ENCODE measurements around the gene MLKL. TPM values are rescaled to one million over a fixed set of nuclear protein-coding genes. Genes with fewer than 3 reads are reported as not detected.

The MLKL gene
- total RNA-seq, 1 donor from 2014 or later: 23.5 TPM

DNA sequence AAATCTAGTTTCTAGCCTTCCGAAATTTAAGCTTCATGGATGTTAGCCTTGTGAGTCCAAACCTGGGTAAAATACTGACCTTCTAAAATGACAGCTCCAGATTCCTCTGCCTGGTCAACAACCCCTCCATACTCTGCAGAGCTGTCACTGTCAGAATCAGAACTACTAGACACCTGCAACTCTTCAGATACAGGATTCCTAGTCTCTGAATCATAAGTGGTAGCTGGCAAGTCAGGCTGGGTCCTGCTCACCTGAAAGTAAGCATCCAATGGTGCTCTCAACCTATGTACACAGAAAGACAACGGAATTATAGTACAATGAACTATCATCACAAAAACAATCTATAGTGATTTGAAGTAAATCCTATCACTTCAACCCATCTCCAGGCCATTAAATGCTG is 48.8 kb downstream of the MLKL start:
- DNase-seq (ENCODE audit: low read depth, low spot score): no peak

DNA sequence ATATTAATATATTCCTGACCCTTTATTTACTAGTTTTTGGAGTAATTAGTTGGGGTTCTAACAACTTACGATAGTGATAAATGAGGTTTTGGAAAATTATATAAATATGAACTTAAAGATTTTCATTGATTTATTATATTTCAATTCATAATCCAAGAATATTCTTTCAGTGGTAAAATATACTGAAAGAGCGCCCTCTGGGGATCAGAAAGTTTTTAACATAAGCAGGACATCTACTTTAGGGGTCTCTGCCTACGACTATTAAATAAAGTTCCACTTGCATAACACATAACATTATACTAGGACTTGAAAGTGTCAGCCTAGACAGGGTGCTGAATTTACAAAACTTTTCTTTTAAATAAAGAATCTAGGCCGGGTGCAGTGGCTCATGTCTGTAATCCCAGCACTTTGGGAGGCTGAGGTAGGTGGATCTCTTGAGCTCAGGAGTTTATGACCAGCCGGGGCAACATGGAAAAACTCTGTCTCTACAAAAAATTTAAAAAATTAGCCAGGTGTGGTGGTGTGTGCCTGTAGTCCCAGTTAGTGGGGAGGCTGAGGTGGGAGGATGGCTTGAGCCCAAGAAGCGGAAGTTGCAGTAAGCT is 49.6 kb downstream of the MLKL start:
- no peak for DNase-seq (ENCODE audit: low read depth, low spot score)

DNA sequence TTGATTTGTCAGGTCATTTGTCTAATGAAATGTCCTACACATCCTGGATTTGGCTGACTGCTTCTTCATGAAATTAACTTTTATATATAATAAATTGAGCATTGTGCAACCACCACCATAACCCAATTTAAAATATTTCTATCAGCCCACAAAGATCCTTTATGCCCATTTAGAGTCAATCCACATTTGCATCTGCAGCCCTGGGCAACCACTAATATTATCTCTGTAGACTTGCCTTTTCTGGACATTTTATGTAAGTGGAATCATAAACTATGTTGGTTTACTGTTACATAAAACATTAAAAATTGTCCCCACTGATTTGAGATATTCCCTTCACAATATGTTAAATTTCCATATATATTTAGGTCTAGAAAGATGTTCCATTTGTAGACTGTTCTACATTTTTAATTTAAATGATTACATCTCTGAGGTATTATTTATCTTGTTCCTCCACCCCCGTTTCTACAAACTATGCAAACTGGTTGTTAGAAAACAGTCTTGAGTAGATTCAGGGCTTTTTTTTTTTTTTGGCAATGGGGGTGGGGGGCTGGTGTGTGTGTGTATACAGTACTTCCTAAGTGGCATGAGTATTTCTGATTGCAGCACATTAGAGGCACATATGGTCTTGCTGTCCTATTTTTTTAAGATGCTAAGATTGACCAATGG is 50.7 kb downstream of the MLKL start:
- DNase-seq (ENCODE audit: low read depth, low spot score): no peak

DNA sequence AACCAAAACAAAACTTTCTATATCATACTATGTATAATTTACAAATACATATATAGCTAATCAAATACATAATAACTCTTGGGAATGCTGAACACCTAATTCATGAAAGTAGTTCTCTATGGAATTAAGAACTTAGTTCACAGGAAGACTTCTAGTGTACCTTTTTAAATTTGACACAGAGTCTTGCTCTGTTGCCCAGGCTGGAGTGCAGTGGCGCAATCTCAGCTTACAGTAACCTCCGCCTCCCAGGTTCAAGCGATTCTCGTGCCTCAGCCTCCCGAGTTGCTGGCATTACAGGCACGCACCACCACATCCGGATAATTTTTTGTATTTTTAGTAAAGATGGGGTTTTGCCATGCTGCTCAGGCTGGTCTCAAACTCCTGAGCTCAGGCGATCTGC is 58.7 kb downstream of the MLKL start:
- no peak for DNase-seq (ENCODE audit: low read depth, low spot score)

DNA sequence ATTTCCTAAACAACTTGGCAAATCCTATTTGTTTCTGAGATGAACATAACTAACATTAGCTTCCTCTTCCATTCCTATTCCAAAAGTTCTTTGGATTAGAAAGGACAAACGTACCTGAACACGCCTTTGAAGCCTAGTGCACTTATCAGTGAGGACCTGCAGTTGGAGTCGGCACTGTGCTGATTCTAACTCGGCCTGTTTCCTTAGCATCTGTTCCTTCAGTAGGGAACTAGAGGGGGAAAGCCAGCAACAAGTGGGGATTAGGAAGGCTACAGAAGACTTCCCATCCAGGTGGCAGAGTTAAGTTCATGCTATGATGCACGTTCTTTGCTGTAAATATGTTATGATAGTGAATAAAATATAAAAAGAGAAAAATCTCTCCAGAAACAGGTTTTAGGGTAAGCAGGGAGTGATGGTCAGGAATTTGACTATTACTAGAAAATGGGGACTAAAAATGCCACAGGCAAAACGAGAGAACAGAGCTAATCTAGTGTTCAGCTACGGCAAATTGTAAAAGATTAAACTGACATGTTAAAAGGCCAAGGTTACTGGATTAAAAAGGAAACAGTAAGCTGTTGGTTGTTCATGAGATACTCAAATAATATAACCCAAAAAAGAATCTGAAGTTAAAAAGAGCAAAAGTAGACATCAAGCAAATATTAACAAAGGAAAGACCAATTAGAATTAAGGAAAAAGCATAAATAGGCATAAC is 62.8 kb downstream of the MLKL start:
- DNase-seq (ENCODE audit: low read depth, low spot score): no peak

DNA sequence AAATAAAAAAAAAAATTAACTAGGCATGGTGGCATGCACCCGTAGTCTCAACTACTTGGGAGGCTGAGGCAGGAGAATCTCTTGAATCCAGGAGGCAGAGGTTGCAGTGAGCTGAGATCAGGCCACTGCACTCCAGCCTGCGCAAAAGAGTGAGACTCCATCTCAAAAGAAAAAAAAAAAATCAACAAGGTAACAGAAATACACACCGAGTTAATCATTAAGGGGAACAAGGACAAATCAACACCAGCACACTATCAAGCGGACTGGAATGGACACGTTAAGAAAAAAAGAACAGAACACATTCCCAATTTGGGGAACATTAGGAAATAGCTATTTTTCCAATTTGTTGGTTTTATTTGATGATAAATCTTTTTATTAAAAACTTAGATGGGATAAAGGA is 65.4 kb downstream of the MLKL start:
- no peak for DNase-seq (ENCODE audit: low read depth, low spot score)

DNA sequence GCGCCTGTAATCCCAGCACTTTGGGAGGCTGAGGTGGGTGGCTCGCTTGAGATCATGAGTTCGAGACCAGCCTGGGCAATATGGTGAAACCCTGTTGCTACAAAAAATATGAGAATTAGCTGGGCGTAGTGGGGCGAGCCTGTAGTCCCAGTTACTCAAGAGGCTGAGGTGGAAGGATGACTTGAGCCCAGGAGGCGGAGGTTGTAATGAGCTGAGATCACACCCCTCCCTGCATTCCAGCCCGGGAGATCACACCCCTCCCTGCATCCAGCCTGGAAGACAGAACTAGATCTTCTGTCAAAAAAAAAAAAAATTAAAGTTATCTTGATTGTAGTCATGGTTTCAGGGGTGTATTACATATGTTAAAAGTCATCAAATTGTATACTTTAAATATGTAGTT is 67.0 kb downstream of the MLKL start:
- DNase-seq (ENCODE audit: low read depth, low spot score): no peak

DNA sequence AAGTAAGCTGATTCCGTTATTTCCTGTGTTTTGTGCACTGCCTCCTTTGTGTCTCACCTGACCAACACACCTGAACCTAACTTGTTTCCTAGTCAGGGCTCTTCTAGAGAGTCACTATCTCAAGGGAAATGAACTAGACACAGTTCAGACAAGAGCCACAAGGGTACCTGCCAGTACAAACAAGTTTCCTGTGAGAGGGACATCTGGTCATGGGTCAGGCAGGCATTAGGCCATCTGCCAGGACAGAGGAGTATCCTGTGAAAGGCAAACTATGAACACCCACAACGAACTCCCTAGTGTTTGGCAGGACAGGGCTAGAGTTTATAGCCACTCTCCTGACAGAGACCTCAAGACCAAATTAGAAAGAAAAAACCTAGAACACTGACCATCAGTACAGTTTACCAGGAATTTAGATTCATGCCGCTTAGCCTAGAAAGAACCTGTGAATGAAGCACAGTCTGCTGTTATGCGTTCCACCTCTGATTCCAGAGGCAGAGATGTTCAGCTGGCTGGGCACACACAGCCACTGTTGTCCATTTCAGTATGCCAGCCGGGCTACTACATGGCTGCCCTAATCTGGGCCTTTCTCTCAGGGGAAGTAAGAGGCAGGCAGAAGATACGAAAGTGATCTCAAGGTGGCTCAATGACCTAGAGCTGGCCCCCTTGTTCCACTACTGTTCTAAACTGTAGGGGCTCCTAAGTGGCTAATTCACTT is 73.0 kb downstream of the MLKL start:
- DNase-seq (ENCODE audit: low read depth, low spot score): no peak

DNA sequence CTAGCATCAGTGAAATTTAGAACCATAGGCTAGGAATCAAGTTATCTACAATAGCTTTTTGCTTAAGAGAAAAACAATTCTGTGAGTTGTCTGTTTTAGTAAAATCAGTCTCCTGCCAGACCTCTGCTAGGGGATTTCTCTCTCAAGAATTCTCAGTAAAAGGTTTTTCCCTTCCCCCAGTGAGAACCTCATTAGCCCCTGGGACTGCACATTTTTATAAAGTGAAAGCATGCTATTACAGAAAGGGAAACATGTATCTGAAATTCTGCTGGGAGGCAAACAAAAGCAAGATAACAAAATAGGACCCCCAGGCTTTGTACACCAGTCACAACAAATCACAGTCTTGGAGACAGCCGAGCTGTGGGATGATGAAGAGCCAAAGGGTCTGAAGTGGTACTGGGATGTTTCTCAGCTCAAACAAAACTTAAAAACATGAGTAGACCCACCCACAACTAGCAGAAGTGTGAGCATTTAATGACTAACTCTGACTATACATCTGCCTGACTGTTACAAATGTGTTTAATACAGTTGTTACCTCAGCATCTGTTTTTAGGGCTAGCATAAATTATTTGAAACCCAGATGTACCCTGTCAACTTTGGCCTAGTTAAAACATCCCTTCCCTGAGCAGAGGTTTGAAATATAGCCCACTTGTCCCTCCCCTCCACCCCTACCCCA is 73.8 kb downstream of the MLKL start:
- DNase-seq (ENCODE audit: low read depth, low spot score): no peak

DNA sequence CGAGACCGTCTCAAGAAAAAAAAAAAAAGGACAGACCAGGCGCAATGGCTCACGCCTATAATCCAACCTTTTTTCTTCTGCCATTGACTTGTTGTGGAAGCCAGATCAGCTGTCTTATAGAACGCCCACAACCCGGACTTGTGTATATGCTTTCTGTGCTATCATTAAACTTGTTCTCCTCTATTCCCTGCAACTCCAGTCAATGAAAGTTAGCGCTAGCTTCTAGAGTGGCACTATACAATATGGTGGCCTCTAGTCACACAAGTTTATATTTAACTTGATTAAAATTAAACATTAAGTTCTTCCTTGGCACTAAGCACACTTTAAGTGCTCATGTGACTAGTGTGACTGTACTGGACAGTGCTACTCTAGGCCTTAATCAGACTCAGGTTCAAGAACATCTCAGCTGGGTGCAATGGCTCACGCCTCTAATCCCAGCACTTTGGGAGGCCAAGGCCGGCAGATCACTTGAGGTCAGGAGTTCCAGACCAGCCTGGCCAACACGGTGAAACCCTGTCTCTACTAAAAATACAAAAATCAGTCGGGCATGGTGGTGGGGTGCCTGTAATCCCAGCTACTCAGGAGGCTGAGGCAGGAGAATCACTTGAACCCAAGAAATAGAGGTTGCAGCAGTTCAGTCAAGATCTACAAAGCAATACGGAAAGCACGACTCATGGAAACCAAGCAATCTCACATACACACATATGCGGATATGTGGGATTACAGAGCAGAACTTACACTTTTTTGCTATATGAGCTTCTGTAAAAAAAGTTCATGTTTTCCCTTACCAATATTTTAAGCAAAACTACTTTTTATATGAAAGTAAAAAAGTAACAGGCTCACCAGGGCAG is 74.9 kb downstream of the MLKL start:
- no peak for DNase-seq (ENCODE audit: low read depth, low spot score)

DNA sequence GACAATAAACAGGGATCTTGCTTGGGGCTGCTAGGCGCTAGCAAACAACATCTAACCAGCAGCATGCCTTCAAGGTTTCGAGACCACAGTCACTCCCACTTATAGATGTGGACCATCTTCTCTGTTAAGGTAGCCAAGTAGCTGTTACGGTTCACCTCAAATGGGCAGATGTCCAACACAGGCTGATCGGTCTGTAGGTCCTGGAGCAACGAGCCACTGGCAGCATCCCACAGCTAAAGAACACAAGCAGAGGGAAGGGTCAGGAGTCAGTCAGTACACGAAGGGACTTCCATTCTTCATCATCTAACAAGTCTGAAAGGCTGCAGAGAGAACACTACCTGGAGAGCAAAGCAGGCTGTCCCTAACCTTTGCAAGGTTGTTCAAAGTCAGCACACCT is 76.8 kb downstream of the MLKL start:
- DNase-seq (ENCODE audit: low read depth, low spot score): no peak

DNA sequence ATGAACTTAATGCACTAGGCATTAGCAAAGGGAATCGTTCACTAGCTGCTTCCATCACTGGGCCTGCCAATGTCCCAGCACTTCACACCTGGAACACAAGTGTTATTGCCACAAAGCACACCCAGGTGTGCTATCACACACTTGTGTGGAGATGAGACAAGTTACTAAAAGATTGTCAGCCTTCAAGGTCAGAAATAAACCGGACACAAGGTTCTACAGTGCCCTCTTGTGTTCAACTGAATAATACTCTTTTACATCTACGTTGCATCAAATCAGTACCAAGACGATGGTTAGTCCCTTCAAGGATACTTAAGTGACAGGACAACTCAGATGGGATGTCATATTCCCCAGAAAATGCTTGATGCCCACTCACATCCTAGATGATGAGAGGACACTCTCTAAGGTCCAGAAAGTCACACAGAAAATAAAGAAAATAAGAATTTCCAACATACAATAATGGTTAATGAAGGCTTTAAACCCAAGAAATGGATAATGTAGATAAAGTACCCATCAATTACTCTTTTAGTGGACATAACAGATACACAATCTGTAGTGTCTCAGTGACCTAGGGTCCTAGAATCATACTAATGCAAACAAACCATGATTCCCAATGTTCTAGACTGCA is 77.3 kb downstream of the MLKL start:
- DNase-seq (ENCODE audit: low read depth, low spot score): no peak

DNA sequence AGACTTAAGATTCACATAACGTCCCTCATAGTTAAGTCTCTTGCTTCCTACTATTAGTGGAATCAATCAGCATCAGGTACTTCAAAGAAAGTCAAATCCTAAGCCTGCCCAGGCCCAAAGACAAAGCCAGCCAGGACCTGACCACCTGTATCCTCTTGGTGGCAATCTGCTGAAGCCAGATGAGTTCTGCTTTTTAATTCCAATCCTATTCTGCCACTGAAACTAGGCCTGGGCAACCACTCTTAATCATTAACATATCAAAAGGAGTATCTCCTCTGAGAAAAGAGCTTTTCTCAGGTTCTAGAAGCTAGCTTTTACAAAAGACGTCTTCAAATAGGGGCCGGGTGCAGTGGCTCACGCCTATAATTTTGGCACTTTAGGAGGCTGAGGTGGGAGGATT is 78.7 kb downstream of the MLKL start:
- no peak for DNase-seq (ENCODE audit: low read depth, low spot score)

Other genes starting within 250 kb of the MLKL start
- gene GLG1, start 93.7 kb downstream of the MLKL start, total RNA-seq: 112 and 156 TPM in 2 replicates
- 31.7 and 35.5 TPM in 2 replicates for gene RFWD3, start 34.0 kb downstream of the MLKL start, total RNA-seq
- not detected in 2 replicates for gene FA2H, start 74.0 kb upstream of the MLKL start, total RNA-seq